OCI-LY7 (cell line): ENCODE data around the gene NCAPD2. TPM values are rescaled to one million over a fixed set of nuclear protein-coding genes. Genes with fewer than 3 reads are reported as not detected.

Experiments used
- BruUV-seq: library from RNA; stranded (reverse); fragments of 400-500 nt; replicated peaks from 2 replicates; lab custom pipeline; 2021; lab: Mats Ljungman, UMichigan
- CTCF ChIA-PET: fragments of 300-600 bp; sonication (Branson Sonifier 250); formaldehyde crosslinking; loops from one replicate; lab custom pipeline; 2022; ENCODE audit warnings: antibody characterized with exemption; ENCODE audit not compliant: unreplicated experiment; lab: Charles Lee
- POLR2A ChIA-PET: fragments of 300-600 bp; sonication (Branson Sonifier 250); formaldehyde crosslinking; loops from one replicate; lab custom pipeline; 2022; ENCODE audit warnings: antibody characterized with exemption; lab: Charles Lee
- DNase-seq: peaks from one replicate; pipeline ENCODE4 v3.0.0-alpha.2; 2015; ENCODE audit warnings: low spot score
- H2AFZ ChIP-seq: fragments of 200-600 bp; sonication (generic), shearing (Covaris generic); 2 replicates; pipeline ENCODE4 v1.6.1; 2014; ENCODE audit warnings: mild to moderate bottlenecking, antibody characterized with exemption, low read length, moderate library complexity
- H3K27ac ChIP-seq: fragments of 200-600 bp; sonication (generic); 2 replicates; pipeline ENCODE4 v1.5.1; 2014; ENCODE audit warnings: mixed run types, low read depth, mild to moderate bottlenecking, moderate library complexity, low read length, inconsistent platforms; ENCODE audit not compliant: poor library complexity, severe bottlenecking
- H3K36me3 ChIP-seq: fragments of 200-600 bp; sonication (generic); 2 replicates; pipeline ENCODE4 v1.6.1; 2014; ENCODE audit warnings: mild to moderate bottlenecking, antibody characterized with exemption, low read length, moderate library complexity, mixed read lengths; ENCODE audit not compliant: insufficient read depth
- H3K4me1 ChIP-seq: fragments of 200-600 bp; sonication (generic); 2 replicates; pipeline ENCODE4 v1.5.1; 2014; ENCODE audit warnings: mild to moderate bottlenecking, low read length; ENCODE audit not compliant: insufficient read depth, poor library complexity, severe bottlenecking
- H3K4me2 ChIP-seq: fragments of 200-600 bp; sonication (generic); 2 replicates; pipeline ENCODE4 v1.6.1; 2014; ENCODE audit warnings: mild to moderate bottlenecking, low read length
- H3K4me3 ChIP-seq: fragments of 200-600 bp; sonication (generic); 2 replicates; pipeline ENCODE4 v1.5.1; 2014; ENCODE audit warnings: mild to moderate bottlenecking, low read depth, low read length; ENCODE audit not compliant: poor library complexity, severe bottlenecking
- H3K79me2 ChIP-seq: fragments of 200-600 bp; sonication (generic); 2 replicates; pipeline ENCODE4 v1.6.1; 2016; ENCODE audit warnings: low read depth, mild to moderate bottlenecking, low read length, moderate library complexity, mixed read lengths; ENCODE audit not compliant: insufficient read depth
- H3K9me2 ChIP-seq: fragments of 200-600 bp; sonication (generic); 2 replicates; pipeline ENCODE4 v1.6.1; 2016; ENCODE audit warnings: mild to moderate bottlenecking, low read length, mixed read lengths; ENCODE audit not compliant: insufficient read depth
- H3K9me3 ChIP-seq: fragments of 200-600 bp; sonication (generic); 2 replicates; pipeline ENCODE4 v1.6.1; 2014; ENCODE audit warnings: mild to moderate bottlenecking, mixed run types, low read length, mixed read lengths
- H4K20me1 ChIP-seq: fragments of 200-600 bp; sonication (generic); 2 replicates; pipeline ENCODE4 v1.6.1; 2014; ENCODE audit warnings: mild to moderate bottlenecking, antibody characterized with exemption, low read length, moderate library complexity, mixed read lengths; ENCODE audit not compliant: insufficient read depth
- CTCF ChIP-seq: fragments of 200-600 bp; sonication (generic); conservative IDR thresholded peaks from 2 replicates; pipeline ENCODE4 v1.5.1; 2014; ENCODE audit warnings: mild to moderate bottlenecking, antibody characterized with exemption, low read length, moderate library complexity, mixed read lengths
- EZH2phosphoT487 ChIP-seq: fragments of 200-600 bp; sonication (generic); IDR thresholded peaks from 2 replicates; pipeline ENCODE4 v1.6.1; 2018; ENCODE audit warnings: low read depth, borderline replicate concordance, mild to moderate bottlenecking, mixed run types, antibody characterized with exemption, low read length, moderate library complexity, mixed read lengths
- intact Hi-C: fragments of 100-400 bp; cut with micrococcal nuclease; formaldehyde crosslinking; loops from one replicate; pipeline ENCODE4 v1.10.0; 2022; ENCODE audit not compliant: unreplicated experiment
- total RNA-seq, 2 experiments: library from RNA; depleted of rRNA in 1 of 2; stranded (reverse); fragments of >200 nt in 1 of 2; shearing (Covaris generic) in 1 of 2; gene quantifications; 2 replicates each; pipeline ENCODE4 v1.2.3, GENCODE V29; 2014 to 2022

Gene NCAPD2
- total RNA-seq, 2 experiments from 2014 or later: 157 to 225 TPM

GRCh38 chr12:6469609-6470374 lies 24.1 kb upstream of the NCAPD2 start:
- H4K20me1 ChIP-seq: peaks cover 16% of the 10 kb centered on the region; the same call in 1 of the 2 replicates
- H3K79me2 ChIP-seq: peaks cover 25% of the 10 kb centered on the region
- BruUV-seq: no TSS peak
- H3K9me3 ChIP-seq: 0 out of 2 replicates have a peak, but pooled peaks cover 5% of the 10 kb centered on the region
- H3K4me2 ChIP-seq: peak overlapping the region; percentile 98
- TF ChIP-seq EZH2phosphoT487 (no peak), CTCF (peak; percentile 32)
- ChIA-PET CTCF (interaction anchor here (1.3 kb wide), 1 partner anchor 45 kb away, joined by 3 read pairs; no protein-coding TSS in a partner anchor), POLR2A (interaction anchor here (0.6 to 3.8 kb wide), 21 partner anchors 8 to 175 kb away, joined by 3 to 27 read pairs (median 6); partner anchors contain the start of genes CD27, GAPDH, MRPL51 and TAPBPL)
- H3K4me1 ChIP-seq: peaks cover 33% of the 10 kb centered on the region
- H2AFZ ChIP-seq: no peak overlapping the region
- intact Hi-C loops: loop anchor here (1.0 to 5.0 kb wide), 3 partner anchors 24 to 132 kb away; partner anchors contain the start of genes GAPDH and MRPL51
- H3K4me3 ChIP-seq: peak overlapping the region; percentile 86
- peak overlapping the region; percentile 62 for H3K27ac ChIP-seq
- DNase-seq: peak; percentile 54
- H3K9me2 ChIP-seq: no peaks in the 10 kb centered on the region
- H3K36me3 ChIP-seq: peaks cover 46% of the 10 kb centered on the region

- intact Hi-C loops: loop anchor here (1.0 to 2.0 kb wide), 2 partner anchors 23 to 64 kb away; partner anchors contain the start of genes GAPDH and MRPL51
- Histone ChIP-seq H3K4me3 (peak within 1 kb of the TSS; percentile 86), H2AFZ (peak within 1 kb of the TSS; percentile 71), H3K36me3 (peaks cover 40% of the 10 kb centered on the region), H3K4me1 (peaks cover 32% of the 10 kb centered on the region), H3K9me2 (no peaks in the 10 kb centered on the region), H4K20me1 (peaks cover 16% of the 10 kb centered on the region; the same call in 1 of the 2 replicates), H3K79me2 (peaks cover 25% of the 10 kb centered on the region), H3K9me3 (0 out of 2 replicates have a peak, but pooled peaks cover 5% of the 10 kb centered on the region), H3K4me2 (peak within 1 kb of the TSS; percentile 98), H3K27ac (peak within 1 kb of the TSS; percentile 62)
- ChIA-PET CTCF (interaction anchor here (0.5 to 0.8 kb wide), 8 partner anchors 23 to 1098 kb away, joined by 3 to 7 read pairs (median 3); no protein-coding TSS in a partner anchor), POLR2A (interaction anchor here (0.5 to 3.8 kb wide), 26 partner anchors 9 to 222 kb away, joined by 3 to 27 read pairs (median 6); partner anchors contain the start of genes CD27, GAPDH, MRPL51 and TAPBPL)
- TF ChIP-seq CTCF (no peak; the same call in 1 of the 2 replicates), EZH2phosphoT487 (no peak)
- DNase-seq: peak; percentile 96
- no TSS peak for BruUV-seq
These were observed 23.3 kb upstream of the NCAPD2 start, which contains the start of gene VAMP1 for GRCh38 chr12:6470375-6471163. VAMP1 (minus strand) TSS chr12:6470677; CDS start chr12:6470531, 146 bp downstream.
